Measurements from ENCODE around the gene SARM1.
"Not testable (repeated sequence)": the region's sequence is repeated elsewhere in the genome, so short reads cannot be mapped to it uniquely, and the experiment has no call there.

The SARM1 gene

DNA sequence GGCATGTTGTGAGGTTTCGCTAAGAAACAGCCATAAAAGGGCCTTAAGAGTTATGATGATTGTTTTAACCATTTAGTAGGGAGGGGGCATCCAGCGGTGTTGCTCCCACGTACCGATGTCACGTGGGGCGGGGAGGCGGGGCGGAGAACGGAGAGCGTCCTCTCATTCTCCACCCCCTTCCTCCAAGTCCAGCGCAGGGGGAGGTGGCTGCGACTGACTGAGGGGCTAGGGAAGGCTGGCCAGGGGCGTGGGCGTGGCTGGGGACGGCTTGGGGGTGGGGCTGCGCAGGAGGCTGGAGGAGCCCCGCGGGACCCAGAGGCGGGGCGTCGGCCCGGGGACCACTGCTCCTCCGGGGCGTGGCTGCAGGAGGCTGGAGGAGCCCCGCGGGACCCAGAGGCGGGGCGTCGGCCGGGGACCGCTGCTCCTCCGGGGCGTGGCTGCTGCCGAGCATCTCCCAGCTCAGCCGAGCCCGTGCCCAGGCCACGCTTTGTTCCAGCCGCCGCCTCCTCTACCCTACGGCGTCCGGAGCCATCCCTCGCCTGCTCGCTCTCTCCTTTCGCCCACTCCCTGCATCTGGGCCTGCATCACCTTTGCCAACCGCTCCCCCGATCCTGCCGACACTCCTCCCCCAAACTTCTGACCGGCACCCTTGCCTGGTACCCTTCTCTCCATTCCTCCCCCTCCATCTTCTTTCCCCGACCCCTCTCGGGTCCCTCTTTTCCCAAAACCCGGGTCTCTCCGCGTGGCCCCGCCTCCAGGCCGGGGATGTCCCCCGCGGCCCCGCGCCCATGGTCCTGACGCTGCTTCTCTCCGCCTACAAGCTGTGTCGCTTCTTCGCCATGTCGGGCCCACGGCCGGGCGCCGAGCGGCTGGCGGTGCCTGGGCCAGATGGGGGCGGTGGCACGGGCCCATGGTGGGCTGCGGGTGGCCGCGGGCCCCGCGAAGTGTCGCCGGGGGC lies at the start of gene SARM1:
SARM1 (plus strand) TSS at position 450 of the 958 bp plus-strand sequence; CDS start at position 789, 339 bp downstream.
- DNase-seq (ENCODE audit: low read depth), result peak; percentile 67
- peak within 1 kb of the TSS; percentile 71 for H3K4me3 ChIP-seq (ENCODE audit: low read depth, low read length)

DNA sequence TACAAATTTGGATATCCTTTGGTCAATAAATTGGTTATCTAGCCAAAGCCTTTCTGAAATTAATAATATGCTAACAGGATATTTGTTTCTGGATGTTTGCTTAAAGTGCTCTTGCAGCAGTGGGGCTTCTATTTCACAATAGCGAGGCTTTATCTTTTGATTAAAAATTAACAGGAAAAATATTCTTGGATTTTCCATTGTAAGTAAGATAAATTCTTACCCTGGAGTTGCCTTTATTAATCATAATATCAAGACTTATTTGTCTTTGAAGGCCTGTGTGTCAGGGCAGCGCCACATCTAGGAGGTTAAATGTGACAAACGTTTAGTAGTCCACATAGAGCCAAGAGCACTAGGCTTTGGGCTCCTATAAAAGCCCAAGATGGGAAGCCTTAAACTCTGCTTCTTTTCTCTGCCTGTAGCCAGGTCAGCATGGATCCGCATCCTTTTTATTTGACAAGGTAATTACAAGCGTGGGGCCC lies 47.2 kb upstream of the SARM1 start:
- no peak overlapping the region for H3K4me3 ChIP-seq (ENCODE audit: low read depth, low read length)
- DNase-seq (ENCODE audit: low read depth), result no peak

DNA sequence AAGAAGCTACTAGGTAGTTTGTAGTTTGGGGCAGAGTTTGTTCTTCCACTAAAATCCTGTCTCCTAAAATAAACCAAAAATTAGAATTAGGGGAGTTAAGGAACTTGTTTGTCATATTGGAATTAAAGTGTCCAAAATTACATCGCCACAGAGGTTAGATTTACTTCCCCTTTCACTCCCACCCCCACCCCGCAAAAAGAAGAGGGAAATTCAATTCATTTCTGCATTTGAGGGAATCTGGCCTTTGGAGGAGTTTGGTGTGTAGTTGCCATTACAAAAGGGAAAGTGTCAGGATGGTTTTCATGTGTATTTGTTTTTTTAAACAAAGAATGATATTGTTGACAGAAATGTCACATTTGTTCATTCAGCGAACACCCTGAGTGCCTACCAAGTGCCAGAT lies 46.7 kb upstream of the SARM1 start:
- H3K4me3 ChIP-seq (ENCODE audit: low read depth, low read length), result no peak overlapping the region
- DNase-seq (ENCODE audit: low read depth), result no peak

DNA sequence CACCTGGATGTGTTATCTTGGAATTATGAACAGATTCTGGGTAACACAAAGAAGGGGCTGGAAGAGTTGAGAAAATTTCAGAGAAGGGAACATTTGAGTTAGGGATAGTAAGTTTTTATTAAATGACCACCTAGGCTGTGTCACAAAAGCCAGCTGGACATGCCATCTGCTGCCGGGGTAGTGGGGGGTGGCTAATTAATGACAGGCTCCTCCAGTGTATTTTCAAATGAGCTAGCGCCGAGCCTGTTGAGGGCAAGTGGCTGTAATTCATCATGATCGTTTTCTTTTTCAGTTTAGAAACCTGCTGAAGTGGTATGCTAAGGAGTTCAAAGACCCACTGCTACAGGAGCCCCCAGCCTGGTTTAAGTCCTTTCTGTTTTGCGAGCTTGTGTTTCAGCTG lies 46.3 kb upstream of the SARM1 start:
- DNase-seq (ENCODE audit: low read depth), result no peak
- H3K4me3 ChIP-seq (ENCODE audit: low read depth, low read length), result no peak overlapping the region

DNA sequence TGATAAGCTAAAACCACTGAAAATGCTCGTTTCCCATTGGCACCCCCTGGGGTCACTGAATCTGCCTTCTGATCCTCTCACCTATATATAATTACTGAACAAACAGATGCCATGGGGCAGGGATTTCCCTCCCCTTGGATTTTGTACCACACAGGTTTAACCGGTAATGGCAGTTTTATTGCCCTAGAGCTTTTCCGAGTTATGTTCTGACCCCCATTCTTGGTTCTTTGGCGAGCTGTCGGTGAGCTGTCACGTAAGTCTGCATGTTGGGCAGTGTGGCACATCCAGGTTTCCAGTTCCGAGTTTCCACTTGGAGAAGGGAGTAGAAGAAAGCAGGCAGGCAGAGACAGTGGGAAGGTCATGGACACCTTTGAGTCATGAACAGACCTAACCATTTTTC lies 45.4 kb upstream of the SARM1 start:
- DNase-seq (ENCODE audit: low read depth), result no peak
- H3K4me3 ChIP-seq (ENCODE audit: low read depth, low read length), result no peak overlapping the region

DNA sequence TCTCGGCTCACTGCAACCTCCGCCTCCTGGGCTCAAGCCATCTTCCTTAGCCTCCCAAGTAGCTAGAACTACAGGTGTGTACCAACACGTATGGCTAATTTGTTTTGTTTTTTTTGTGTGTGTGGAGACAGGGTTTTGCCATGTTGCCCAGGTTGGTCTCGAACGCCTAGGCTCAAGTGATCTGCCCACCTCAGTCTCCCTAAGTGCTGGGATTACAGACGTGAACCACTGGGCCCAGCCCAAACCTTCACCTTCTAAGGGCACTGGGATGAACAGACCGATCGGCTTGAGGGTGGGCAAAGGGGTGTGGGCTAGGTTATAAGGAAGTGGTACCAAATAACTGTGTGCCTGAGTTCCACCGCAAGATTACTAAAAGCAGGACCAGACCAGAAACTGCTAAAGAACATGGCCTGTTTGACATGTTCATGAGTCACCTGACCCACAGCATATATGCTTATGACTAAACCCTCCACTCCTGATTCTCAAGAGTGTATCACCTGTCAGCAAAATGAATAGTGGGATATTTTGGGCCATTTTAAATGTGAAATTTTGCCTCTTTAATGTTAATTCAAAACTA lies 44.4 kb upstream of the SARM1 start:
- DNase-seq (ENCODE audit: low read depth), result no peak
- H3K4me3 ChIP-seq (ENCODE audit: low read depth, low read length), result no peak overlapping the region

DNA sequence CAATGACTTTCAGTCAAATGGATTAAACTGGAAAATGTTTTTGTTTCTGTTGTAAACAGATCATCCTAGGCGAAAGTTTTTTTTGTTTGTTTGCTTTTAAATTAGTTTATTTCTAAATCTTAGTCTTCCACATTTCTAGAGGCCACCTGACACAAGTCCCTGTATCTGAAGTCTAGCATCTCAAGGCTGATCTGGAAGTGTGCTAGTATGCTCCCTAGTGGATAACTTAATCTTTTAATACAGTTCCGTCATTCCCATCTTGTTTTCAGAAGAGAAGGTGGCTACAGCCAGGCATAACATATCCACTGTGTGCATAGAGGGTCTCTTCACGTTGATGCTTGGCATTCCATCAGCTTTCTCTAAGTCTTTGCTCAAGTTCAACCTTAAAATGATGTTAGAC lies 43.8 kb upstream of the SARM1 start:
- no peak overlapping the region for H3K4me3 ChIP-seq (ENCODE audit: low read depth, low read length)
- DNase-seq (ENCODE audit: low read depth), result no peak

DNA sequence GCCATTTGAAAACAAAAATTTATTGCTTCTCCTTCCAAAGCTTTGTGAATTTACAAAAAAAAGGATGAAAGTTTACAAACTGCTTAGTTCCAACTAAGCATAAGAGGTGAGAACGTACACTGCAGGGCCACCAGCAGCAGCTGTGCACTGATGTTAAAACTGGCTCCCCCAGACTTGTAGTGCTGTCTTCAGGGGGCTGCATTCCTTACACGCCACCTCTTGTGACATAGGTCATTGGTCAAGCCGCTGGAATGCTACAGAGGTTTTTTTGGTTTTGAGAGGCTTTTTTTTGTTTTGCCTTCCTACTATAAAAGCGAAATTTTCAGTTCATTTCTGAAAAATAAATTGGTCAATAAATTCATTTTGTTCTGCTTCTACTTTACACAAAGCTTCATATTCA lies 43.2 kb upstream of the SARM1 start:
- DNase-seq (ENCODE audit: low read depth), result no peak
- no peak overlapping the region for H3K4me3 ChIP-seq (ENCODE audit: low read depth, low read length)

DNA sequence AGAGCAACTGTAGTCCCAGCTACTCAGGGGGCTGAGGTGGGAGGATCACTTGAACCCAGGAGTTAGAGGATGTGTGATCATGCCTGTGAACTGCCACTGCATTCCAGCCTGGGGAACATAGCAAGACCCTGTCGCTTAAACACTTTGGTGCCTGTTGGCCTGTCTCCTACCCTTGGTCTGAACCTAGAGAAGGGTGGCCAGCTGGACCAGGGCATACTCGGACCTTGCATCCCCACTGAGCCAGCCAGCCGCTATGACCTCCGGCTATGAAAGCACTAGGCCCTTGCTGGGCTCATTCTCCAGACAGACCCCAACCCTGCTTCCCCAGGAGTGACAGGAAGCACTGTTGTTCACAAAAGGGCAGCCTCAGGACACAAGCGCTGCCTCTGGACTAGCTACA lies 40.8 kb upstream of the SARM1 start:
- no peak for DNase-seq (ENCODE audit: low read depth)

DNA sequence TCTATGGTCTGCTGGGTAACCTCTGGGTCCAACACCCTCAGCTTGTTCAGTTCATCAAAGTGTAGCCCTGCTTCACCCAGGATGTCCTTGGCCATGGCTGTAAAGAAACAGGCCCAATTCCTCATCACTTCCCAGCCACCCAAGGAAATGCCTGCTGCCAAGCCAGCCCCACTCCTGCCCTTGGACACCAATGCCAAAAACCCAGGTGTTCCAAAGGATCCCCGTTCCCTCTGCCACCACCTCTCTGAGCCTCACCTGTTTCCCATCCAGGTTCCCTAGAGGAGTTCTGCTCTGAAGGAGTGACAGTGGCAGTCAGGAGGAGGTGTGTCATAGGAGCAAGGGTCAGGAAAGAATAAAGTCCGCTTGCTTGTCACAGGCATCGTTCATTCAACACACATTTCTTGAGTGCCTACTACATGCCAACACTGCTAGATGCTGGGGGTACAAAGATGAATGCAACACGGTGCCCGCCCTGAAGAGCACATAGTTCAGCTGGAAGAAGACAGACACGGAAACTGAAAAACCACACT lies 39.5 kb upstream of the SARM1 start:
- no peak for DNase-seq (ENCODE audit: low read depth)
- no peak overlapping the region for H3K4me3 ChIP-seq (ENCODE audit: low read depth, low read length)

More for the DNA sequence above, 40.8 kb upstream of the SARM1 start:
- H3K4me3 ChIP-seq (ENCODE audit: low read depth, low read length), result no peak overlapping the region

DNA sequence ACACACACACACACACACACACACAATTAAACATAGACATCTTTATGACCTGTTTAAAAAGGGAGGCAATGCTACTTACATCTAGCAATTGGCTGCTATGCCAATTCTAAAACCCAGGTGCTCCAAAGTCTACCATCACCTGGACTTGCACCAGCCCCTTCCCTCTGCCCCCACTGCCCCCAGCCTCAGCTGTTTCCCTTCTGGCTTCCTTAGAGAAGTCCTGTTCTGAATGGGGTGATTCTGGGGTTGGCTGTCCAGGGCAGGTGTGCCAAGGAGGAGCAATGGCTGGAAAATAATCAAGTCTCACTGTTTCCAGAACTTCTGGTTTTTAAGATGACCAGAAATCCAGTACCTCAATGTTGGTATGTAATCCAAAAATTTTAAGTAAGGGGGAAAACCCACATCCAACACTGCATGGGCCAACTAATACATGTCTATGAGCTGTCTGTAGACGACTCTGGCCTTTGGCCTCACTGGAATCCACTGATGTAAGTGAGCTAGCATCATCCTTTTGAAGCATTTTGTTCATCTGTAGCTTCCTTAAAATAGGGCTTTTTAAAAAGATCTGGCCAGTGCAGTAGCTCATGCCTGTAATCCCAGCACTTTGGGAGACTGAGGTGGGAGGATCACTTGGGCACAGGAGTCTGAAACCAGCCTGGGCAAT lies 38.3 kb upstream of the SARM1 start:
- no peak for DNase-seq (ENCODE audit: low read depth)
- no peak overlapping the region for H3K4me3 ChIP-seq (ENCODE audit: low read depth, low read length)

DNA sequence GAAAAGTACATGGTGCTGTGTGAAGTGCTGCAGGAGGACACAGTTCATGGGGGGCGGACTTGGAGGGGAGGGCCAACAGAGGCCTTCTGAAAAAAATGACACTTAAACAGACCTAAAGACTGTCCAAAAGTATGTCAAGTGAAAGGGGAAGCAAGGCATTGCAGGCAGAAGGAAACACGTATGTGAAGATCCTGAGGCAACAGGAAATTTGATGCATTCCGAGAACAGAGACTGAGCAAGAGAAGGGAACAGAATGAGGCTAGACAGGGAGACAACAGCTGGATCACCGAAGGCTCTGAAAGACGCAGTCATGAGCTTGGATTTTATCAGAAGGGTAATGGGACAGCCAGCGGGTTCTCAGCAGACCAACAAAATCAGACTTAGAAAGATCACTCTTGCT lies 37.3 kb upstream of the SARM1 start:
- H3K4me3 ChIP-seq (ENCODE audit: low read depth, low read length), result peak overlapping the region; percentile 96
- no peak for DNase-seq (ENCODE audit: low read depth)

DNA sequence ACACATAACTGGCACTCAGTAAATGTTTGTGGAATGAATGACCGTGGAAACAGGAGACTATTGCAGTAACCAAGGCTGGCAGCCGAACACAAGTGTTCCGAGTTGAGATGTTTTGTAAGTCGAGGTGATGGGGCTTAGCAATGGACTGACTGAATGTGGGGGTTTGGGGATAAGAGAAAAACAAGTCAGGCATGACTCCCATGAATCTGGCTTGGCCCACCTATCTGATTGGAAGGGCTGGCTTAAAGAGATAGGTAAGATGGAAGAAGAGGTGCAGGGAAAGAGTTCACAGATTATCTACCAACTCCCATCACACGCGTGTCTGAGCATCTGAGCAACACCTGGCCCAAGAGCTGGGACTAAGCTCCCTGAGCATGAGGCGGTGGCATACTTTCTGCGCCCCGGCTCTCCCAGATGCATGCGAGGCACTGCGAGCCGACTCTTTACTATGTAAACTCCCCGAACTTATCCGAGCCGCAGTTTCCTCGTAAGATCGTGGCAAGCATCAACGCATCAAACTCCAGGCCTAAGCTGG lies 36.8 kb upstream of the SARM1 start:
- DNase-seq (ENCODE audit: low read depth), result peak; percentile 41
- peak overlapping the region; percentile 96 for H3K4me3 ChIP-seq (ENCODE audit: low read depth, low read length)

DNA sequence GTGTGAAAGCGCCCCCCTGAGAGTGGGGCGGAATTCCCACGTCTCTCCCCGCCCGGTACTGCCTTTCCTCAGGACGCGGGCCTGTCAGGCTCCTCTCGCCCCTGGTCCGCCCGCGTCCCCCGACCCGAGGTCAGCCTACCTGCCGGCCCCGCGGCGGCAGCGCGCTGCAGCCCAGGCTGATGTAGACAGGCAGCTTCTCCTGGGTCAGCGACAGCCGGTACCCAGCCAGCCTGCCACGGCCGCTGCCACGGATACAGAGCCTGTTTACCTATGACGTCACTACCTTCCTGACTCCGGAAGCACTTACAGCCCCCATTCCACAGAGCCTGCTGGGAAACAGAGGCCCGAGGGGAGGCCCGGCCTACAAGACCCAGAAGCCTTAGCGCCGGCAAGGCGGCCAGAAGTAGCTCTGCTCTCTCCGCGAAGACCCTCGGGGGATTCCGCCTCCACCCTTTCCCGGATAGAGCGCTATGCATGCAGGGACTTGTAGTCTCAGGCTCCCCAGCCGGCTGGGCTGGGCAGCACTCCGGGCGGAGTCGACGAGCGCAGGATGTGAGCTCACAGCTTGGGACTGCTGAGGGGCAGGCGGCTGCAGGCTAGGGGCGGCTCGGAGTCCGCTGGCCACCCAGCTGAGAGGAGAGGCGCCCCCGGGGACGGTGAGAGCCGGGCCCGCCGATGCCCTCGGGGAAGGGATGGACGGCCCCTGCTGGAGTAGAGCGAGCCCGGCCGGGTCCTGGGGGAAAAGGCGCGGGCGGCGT lies 36.1 kb upstream of the SARM1 start, which contains the start of the genes IFT20 and TNFAIP1:
IFT20 (minus strand) TSS at position 272 of the 758 bp plus-strand sequence. CDS start 3,487 bp downstream, outside the sequence.
TNFAIP1 (plus strand) TSS at position 561 of the 758 bp plus-strand sequence. CDS start 3,761 bp downstream, outside the sequence.
- H3K4me3 ChIP-seq (ENCODE audit: low read depth, low read length), result peak within 1 kb of the TSS; percentile 96
- peak; percentile 100 for DNase-seq (ENCODE audit: low read depth)

DNA sequence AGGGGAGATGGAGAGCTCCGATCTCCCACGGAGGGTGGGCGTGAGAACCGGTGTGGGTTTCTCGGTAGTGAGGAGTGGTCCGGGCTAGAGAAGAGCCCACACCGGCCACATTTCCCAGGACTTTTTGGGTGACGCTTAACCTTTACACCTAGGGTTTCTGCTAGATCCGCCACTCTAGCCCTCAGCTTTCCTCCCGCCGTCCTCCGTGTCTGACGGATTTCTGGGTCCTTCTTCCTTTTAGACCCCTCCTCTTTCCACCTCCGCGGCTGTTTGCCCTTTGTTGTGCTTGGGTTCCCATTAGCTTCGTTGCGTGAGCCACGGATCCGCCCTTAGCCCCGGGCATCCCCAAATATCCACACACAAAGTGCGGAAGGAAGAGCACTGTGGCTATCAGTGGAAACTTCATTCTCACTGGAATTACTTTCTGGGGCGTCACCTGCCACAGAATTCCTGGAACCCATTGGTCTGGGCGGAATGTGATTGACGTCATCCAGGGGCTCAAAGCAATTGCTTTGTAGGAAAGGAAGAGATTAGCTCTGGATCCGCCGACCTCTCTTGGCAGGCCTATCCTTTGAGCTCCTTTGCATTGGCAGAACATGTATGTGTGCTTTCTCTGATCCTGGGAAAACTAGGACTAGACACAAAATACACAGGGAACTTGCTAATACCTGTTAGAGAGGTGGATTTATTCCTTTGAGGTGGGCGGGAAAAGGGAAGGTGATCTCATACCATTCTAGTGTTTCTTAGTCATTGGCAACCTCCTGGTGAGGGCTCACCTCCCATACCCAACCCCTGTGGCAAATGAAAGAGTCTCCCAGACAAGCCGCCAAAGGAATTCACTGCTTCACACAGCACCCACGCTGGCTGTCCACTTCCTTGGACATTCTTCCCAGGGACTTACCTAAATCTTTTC lies 35.3 kb upstream of the SARM1 start:
- peak overlapping the region; percentile 96 for H3K4me3 ChIP-seq (ENCODE audit: low read depth, low read length)
- peak; percentile 60 for DNase-seq (ENCODE audit: low read depth)

DNA sequence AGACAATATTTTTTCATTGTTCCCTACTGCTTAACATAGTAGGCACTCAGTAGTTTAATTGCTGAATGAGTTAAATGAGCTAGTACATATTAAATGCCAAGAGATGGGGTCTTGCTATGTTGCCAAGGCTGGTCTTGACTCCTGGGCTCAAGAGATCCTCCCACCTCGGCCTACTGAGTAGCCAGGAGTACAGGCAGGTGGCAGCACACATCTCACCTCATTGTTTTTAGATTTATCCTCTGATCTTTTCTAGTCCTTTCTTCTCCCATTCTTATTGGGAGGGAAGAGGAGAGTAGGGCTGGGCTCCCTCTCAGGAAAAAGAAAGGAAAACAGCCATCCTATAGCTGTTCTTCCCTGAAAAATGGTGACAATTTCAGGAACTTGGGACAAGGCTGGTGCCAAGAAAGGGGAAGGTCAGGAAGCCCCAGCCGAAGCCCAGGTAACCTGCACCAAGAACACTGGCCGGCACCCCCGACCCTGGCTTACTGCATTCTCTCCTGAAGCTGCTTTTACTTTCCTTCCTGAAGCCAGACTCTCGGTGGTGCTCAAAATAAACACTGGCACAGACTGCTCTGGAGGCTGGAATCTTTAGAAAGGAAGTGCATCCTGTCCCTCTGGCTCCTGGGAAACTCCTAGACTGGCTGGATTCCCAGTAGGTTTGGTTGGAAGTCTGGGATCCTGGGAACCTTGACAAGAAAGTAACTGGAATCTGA lies 33.3 kb upstream of the SARM1 start:
- no peak overlapping the region for H3K4me3 ChIP-seq (ENCODE audit: low read depth, low read length)
- DNase-seq (ENCODE audit: low read depth), result no peak

DNA sequence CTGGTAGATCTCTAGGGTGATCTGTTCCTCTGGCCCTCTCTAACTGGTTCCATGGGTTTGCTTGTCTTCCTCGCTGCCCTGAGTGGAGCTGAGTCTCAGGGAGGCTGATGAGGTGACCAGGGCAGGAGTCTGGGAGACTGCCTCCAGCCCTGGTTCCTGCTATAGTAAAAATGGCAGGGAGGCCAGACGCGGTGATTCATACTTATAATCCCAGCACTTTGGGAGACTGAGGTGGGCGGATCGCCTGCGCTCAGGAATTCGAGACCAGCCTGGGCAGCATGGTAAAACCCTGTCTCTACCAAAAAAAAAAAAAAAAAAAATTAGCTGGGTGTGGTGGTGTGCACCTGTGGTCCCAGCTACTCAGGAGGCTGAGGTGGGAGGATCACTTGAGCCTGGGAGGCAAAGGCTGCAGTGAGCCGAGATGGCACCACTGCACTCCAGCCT lies 32.7 kb upstream of the SARM1 start:
- H3K4me3 ChIP-seq (ENCODE audit: low read depth, low read length); DNase-seq (ENCODE audit: low read depth): not testable (repeated sequence)

Measured in skeletal muscle cell (primary cell).